WTC11 (cell line): ENCODE results near the gene TIGD1. TPM values are rescaled to one million over a fixed set of nuclear protein-coding genes. Genes with fewer than 3 reads are reported as not detected.

Source experiments
- ATAC-seq: fragments of 200-7000 bp; cut with Tn5 transposase; 2 replicates; pipeline ENCODE4 v1.10.0; 2021; ENCODE audit warnings: mild to moderate bottlenecking, moderate library complexity
- CTCF ChIA-PET: fragments of 300-600 bp; sonication (Branson Sonifier 250); formaldehyde crosslinking; loops from one replicate; lab custom pipeline; 2021; ENCODE audit warnings: antibody characterized with exemption; lab: Charles Lee
- POLR2A ChIA-PET: fragments of 350-600 bp; sonication (Branson Sonifier 250); formaldehyde crosslinking; loops from one replicate; lab custom pipeline; 2021; ENCODE audit warnings: antibody characterized with exemption; lab: Charles Lee
- DNase-seq: peaks from one replicate; pipeline ENCODE4 v3.0.0; 2021; ENCODE audit warnings: low spot score
- H3K27ac Mint-ChIP-seq: 2 replicates; pipeline ENCODE4 v1.8.0; 2021; ENCODE audit warnings: mixed read lengths
- H3K27me3 Mint-ChIP-seq: 2 replicates; pipeline ENCODE4 v1.8.0; 2021; ENCODE audit warnings: low read depth, mild to moderate bottlenecking, moderate library complexity, mixed read lengths
- H3K36me3 Mint-ChIP-seq: 2 replicates; pipeline ENCODE4 v1.8.0; 2021; ENCODE audit warnings: mixed read lengths
- H3K4me1 Mint-ChIP-seq: 2 replicates; pipeline ENCODE4 v1.8.0; 2022; ENCODE audit warnings: mixed read lengths
- H3K4me3 Mint-ChIP-seq: 2 replicates; pipeline ENCODE4 v1.8.0; 2021; ENCODE audit warnings: mild to moderate bottlenecking, moderate library complexity, mixed read lengths
- H3K9me3 Mint-ChIP-seq: 2 replicates; pipeline ENCODE4 v1.8.0; 2021; ENCODE audit warnings: mixed read lengths
- ELF4 ChIP-seq: sonication (generic); formaldehyde crosslinking; IDR thresholded peaks from 2 replicates; pipeline ENCODE4 v1.8.1; 2022; ENCODE audit warnings: low read depth, mild to moderate bottlenecking, moderate library complexity, missing genetic modification reagents
- EMX1 ChIP-seq: fragments of 250-450 bp; sonication (Bioruptor Pico); IDR thresholded peaks from 2 replicates; pipeline ENCODE4 v1.8.0; 2021; ENCODE audit warnings: mild to moderate bottlenecking
- ESRRA ChIP-seq: sonication (generic); formaldehyde crosslinking; IDR thresholded peaks from 2 replicates; pipeline ENCODE4 v1.8.1; 2022; ENCODE audit warnings: mild to moderate bottlenecking, missing genetic modification reagents, borderline replicate concordance
- ETV6 ChIP-seq: sonication (generic); formaldehyde crosslinking; IDR thresholded peaks from 2 replicates; pipeline ENCODE4 v1.8.1; 2022; ENCODE audit warnings: mild to moderate bottlenecking, missing genetic modification reagents
- FOXJ3 ChIP-seq: sonication (generic); formaldehyde crosslinking; IDR thresholded peaks from 2 replicates; pipeline ENCODE4 v1.9.0; 2021; ENCODE audit warnings: missing genetic modification reagents, mild to moderate bottlenecking, borderline replicate concordance
- FOXP1 ChIP-seq: sonication (generic); formaldehyde crosslinking; IDR thresholded peaks from 2 replicates; pipeline ENCODE4 v1.8.0; 2022; ENCODE audit warnings: missing genetic modification reagents, mild to moderate bottlenecking, moderate library complexity, borderline replicate concordance
- TP53 ChIP-seq: sonication (generic); formaldehyde crosslinking; IDR thresholded peaks from 2 replicates; pipeline ENCODE4 v1.8.1; 2023; ENCODE audit warnings: mild to moderate bottlenecking, missing genetic modification reagents
- ZBTB21 ChIP-seq: sonication (generic); formaldehyde crosslinking; IDR thresholded peaks from 2 replicates; pipeline ENCODE4 v1.8.1; 2023; ENCODE audit warnings: mild to moderate bottlenecking, missing genetic modification reagents, borderline replicate concordance
- ZNF263 ChIP-seq: sonication (generic); formaldehyde crosslinking; IDR thresholded peaks from 2 replicates; pipeline ENCODE4 v1.8.1; 2022; ENCODE audit warnings: low read depth, mild to moderate bottlenecking, moderate library complexity, missing genetic modification reagents
- total RNA-seq: library from RNA; stranded (reverse); gene quantifications from 3 replicates; pipeline ENCODE4 v1.2.3, GENCODE V29; 2021
- TF ChIP-seq, protein P1 (sequence below): sonication (generic); formaldehyde crosslinking; IDR thresholded peaks from 2 replicates; pipeline ENCODE4 v1.8.0; 2022; ENCODE audit warnings: missing genetic modification reagents
- TF ChIP-seq, protein P2 (sequence below): fragments of 250-450 bp; sonication (Bioruptor Pico); IDR thresholded peaks from 2 replicates; pipeline ENCODE4 v1.9.0; 2021; ENCODE audit warnings: mild to moderate bottlenecking
- TF ChIP-seq, protein P3 (sequence below): sonication (generic); formaldehyde crosslinking; IDR thresholded peaks from 2 replicates; pipeline ENCODE4 v1.8.0; 2022; ENCODE audit warnings: mild to moderate bottlenecking, missing genetic modification reagents
- TF ChIP-seq, protein P4 (sequence below): sonication (generic); formaldehyde crosslinking; conservative IDR thresholded peaks from 2 replicates; pipeline ENCODE4 v1.8.1; 2022; ENCODE audit warnings: mild to moderate bottlenecking, missing genetic modification reagents
- TF ChIP-seq, protein P5 (sequence below): sonication (generic); formaldehyde crosslinking; IDR thresholded peaks from 2 replicates; pipeline ENCODE4 v1.8.1; 2023; ENCODE audit warnings: mild to moderate bottlenecking, moderate library complexity, missing genetic modification reagents
- TF ChIP-seq, protein P6 (sequence below): sonication (generic); formaldehyde crosslinking; IDR thresholded peaks from 2 replicates; pipeline ENCODE4 v1.8.1; 2023; ENCODE audit warnings: mild to moderate bottlenecking, missing genetic modification reagents, moderate library complexity
- TF ChIP-seq, protein P7 (sequence below): fragments of 250-450 bp; sonication (Bioruptor Pico); IDR thresholded peaks from 2 replicates; pipeline ENCODE4 v1.9.0; 2021; ENCODE audit warnings: mild to moderate bottlenecking, borderline replicate concordance

TIGD1 gene
- total RNA-seq, 1 experiment from 2014 or later: 9.0 TPM

DNA sequence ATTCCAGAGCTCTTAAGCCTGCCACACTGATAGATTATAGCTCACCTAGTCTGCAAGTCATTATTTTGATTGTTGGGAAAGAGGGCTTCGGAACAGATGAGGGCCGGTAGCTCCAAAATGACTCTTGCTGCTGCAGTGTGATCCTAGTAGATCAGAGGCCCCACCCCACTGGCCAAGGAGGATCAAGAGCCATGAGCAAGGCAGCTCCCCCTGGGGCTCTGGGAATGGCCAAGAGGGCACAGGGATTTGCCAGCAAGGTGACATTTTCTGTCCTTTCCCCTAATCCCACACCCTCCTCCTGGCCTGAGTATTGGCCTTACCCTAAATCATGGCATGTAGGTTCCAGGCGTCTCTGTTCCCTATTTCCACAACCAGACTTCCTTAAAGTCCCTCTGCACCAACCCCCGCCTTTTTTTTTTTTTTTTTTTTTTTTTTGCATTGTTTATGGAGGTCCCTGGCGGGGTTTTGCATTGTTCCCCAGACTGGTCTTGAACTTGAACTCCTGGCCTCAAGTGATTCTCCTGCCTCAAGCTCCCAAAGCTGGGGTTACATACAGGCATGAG, 36.7 kb upstream of the TIGD1 start:
- no peak for DNase-seq
- POLR2A ChIA-PET: no interaction called here
- TF ChIP-seq FOXP1: no peak
- TF ChIP-seq, protein P1, sequence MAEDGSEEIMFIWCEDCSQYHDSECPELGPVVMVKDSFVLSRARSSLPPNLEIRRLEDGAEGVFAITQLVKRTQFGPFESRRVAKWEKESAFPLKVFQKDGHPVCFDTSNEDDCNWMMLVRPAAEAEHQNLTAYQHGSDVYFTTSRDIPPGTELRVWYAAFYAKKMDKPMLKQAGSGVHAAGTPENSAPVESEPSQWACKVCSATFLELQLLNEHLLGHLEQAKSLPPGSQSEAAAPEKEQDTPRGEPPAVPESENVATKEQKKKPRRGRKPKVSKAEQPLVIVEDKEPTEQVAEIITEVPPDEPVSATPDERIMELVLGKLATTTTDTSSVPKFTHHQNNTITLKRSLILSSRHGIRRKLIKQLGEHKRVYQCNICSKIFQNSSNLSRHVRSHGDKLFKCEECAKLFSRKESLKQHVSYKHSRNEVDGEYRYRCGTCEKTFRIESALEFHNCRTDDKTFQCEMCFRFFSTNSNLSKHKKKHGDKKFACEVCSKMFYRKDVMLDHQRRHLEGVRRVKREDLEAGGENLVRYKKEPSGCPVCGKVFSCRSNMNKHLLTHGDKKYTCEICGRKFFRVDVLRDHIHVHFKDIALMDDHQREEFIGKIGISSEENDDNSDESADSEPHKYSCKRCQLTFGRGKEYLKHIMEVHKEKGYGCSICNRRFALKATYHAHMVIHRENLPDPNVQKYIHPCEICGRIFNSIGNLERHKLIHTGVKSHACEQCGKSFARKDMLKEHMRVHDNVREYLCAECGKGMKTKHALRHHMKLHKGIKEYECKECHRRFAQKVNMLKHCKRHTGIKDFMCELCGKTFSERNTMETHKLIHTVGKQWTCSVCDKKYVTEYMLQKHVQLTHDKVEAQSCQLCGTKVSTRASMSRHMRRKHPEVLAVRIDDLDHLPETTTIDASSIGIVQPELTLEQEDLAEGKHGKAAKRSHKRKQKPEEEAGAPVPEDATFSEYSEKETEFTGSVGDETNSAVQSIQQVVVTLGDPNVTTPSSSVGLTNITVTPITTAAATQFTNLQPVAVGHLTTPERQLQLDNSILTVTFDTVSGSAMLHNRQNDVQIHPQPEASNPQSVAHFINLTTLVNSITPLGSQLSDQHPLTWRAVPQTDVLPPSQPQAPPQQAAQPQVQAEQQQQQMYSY (CRISPR knock-in tag): no peak
- TF ChIP-seq, protein P2, sequence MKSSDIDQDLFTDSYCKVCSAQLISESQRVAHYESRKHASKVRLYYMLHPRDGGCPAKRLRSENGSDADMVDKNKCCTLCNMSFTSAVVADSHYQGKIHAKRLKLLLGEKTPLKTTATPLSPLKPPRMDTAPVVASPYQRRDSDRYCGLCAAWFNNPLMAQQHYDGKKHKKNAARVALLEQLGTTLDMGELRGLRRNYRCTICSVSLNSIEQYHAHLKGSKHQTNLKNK (CRISPR knock-in tag): no peak
- TF ChIP-seq EMX1 (CRISPR knock-in tag): no peak
- TF ChIP-seq, protein P3, sequence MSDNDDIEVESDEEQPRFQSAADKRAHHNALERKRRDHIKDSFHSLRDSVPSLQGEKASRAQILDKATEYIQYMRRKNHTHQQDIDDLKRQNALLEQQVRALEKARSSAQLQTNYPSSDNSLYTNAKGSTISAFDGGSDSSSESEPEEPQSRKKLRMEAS (CRISPR knock-in tag): no peak
- TF ChIP-seq, protein P4, sequence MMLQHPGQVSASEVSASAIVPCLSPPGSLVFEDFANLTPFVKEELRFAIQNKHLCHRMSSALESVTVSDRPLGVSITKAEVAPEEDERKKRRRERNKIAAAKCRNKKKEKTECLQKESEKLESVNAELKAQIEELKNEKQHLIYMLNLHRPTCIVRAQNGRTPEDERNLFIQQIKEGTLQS (CRISPR knock-in tag): no peak
- no peak for TF ChIP-seq ZNF263
- TF ChIP-seq, protein P5, sequence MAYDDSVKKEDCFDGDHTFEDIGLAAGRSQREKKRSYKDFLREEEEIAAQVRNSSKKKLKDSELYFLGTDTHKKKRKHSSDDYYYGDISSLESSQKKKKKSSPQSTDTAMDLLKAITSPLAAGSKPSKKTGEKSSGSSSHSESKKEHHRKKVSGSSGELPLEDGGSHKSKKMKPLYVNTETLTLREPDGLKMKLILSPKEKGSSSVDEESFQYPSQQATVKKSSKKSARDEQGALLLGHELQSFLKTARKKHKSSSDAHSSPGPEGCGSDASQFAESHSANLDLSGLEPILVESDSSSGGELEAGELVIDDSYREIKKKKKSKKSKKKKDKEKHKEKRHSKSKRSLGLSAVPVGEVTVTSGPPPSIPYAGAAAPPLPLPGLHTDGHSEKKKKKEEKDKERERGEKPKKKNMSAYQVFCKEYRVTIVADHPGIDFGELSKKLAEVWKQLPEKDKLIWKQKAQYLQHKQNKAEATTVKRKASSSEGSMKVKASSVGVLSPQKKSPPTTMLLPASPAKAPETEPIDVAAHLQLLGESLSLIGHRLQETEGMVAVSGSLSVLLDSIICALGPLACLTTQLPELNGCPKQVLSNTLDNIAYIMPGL: no peak
- TF ChIP-seq FOXJ3 (CRISPR knock-in tag): no peak
- TF ChIP-seq ESRRA (CRISPR knock-in tag): no peak
- TF ChIP-seq, protein P6, sequence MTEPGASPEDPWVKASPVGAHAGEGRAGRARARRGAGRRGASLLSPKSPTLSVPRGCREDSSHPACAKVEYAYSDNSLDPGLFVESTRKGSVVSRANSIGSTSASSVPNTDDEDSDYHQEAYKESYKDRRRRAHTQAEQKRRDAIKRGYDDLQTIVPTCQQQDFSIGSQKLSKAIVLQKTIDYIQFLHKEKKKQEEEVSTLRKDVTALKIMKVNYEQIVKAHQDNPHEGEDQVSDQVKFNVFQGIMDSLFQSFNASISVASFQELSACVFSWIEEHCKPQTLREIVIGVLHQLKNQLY (CRISPR knock-in tag): no peak
- TF ChIP-seq, protein P7, sequence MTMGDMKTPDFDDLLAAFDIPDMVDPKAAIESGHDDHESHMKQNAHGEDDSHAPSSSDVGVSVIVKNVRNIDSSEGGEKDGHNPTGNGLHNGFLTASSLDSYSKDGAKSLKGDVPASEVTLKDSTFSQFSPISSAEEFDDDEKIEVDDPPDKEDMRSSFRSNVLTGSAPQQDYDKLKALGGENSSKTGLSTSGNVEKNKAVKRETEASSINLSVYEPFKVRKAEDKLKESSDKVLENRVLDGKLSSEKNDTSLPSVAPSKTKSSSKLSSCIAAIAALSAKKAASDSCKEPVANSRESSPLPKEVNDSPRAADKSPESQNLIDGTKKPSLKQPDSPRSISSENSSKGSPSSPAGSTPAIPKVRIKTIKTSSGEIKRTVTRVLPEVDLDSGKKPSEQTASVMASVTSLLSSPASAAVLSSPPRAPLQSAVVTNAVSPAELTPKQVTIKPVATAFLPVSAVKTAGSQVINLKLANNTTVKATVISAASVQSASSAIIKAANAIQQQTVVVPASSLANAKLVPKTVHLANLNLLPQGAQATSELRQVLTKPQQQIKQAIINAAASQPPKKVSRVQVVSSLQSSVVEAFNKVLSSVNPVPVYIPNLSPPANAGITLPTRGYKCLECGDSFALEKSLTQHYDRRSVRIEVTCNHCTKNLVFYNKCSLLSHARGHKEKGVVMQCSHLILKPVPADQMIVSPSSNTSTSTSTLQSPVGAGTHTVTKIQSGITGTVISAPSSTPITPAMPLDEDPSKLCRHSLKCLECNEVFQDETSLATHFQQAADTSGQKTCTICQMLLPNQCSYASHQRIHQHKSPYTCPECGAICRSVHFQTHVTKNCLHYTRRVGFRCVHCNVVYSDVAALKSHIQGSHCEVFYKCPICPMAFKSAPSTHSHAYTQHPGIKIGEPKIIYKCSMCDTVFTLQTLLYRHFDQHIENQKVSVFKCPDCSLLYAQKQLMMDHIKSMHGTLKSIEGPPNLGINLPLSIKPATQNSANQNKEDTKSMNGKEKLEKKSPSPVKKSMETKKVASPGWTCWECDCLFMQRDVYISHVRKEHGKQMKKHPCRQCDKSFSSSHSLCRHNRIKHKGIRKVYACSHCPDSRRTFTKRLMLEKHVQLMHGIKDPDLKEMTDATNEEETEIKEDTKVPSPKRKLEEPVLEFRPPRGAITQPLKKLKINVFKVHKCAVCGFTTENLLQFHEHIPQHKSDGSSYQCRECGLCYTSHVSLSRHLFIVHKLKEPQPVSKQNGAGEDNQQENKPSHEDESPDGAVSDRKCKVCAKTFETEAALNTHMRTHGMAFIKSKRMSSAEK: no peak
- no peak for TF ChIP-seq ETV6
- no peak for TF ChIP-seq ZBTB21 (CRISPR knock-in tag)
- TF ChIP-seq ELF4 (CRISPR knock-in tag): no peak
- no peak for TF ChIP-seq TP53
- Mint-ChIP-seq H3K27ac (no peak overlapping the region), H3K9me3 (peaks cover 11% of the 10 kb centered on the region), H3K4me1 (peaks cover 34% of the 10 kb centered on the region), H3K4me3 (no peak overlapping the region), H3K27me3 (no peaks in the 10 kb centered on the region; the same call in 1 of the 2 replicates), H3K36me3 (peaks cover 9% of the 10 kb centered on the region)
- peak; percentile 18 for ATAC-seq
- CTCF ChIA-PET: interaction anchor here (0.7 to 1.0 kb wide), 2 partner anchors 9 to 1739 kb away, joined by 3 read pairs; no protein-coding TSS in a partner anchor
